ENCODE measurements around the gene SIGLEC11.
"Not testable (repeated sequence)": the region's sequence is repeated elsewhere in the genome, so short reads cannot be mapped to it uniquely, and the experiment has no call there.

SIGLEC11 gene

GRCh38 chr19:49949742-49950589 lies 11.0 kb downstream of the SIGLEC11 start:
- DNase-seq, result no peak

- DNase-seq, result no peak
These were observed 14.6 kb downstream of the SIGLEC11 start for GRCh38 chr19:49946415-49946814.

- not testable (repeated sequence) for DNase-seq
These were observed 16.4 kb downstream of the SIGLEC11 start for GRCh38 chr19:49944567-49944966.

- no peak for DNase-seq
These were observed 20.5 kb downstream of the SIGLEC11 start for GRCh38 chr19:49940482-49940791.

- no peak for DNase-seq
These were observed 21.1 kb downstream of the SIGLEC11 start for GRCh38 chr19:49939721-49940481.

GRCh38 chr19:49938662-49939061 lies 22.3 kb downstream of the SIGLEC11 start:
- DNase-seq, result no peak

GRCh38 chr19:49937750-49938381 lies 23.1 kb downstream of the SIGLEC11 start:
- DNase-seq, result peak; percentile 52

GRCh38 chr19:49936549-49936948 lies 24.4 kb downstream of the SIGLEC11 start:
- DNase-seq, result no peak

- no peak for DNase-seq
These were observed 27.3 kb downstream of the SIGLEC11 start for GRCh38 chr19:49933643-49934042.

GRCh38 chr19:49932731-49933131 lies 28.2 kb downstream of the SIGLEC11 start:
- no peak for DNase-seq

- no peak for DNase-seq
These were observed 28.9 kb downstream of the SIGLEC11 start for GRCh38 chr19:49932041-49932451.

- no peak for DNase-seq
These were observed 29.5 kb downstream of the SIGLEC11 start for GRCh38 chr19:49931293-49932040.

GRCh38 chr19:49930483-49931011 lies 30.4 kb downstream of the SIGLEC11 start:
- DNase-seq, result peak; percentile 22

- peak; percentile 95 for DNase-seq
These were observed 31.1 kb downstream of the SIGLEC11 start for GRCh38 chr19:49929611-49930482.

- peak; percentile 92 for DNase-seq
These were observed 31.8 kb downstream of the SIGLEC11 start, which contains the start of the genes ATF5 and NUP62 for GRCh38 chr19:49929121-49929610. TSS of gene ATF5 (plus strand) at chr19:49929205. CDS start at chr19:49930851, 1,646 bp downstream. TSS of gene NUP62 (minus strand) at chr19:49929504. CDS start at chr19:49909807, 19,697 bp downstream.

- no peak for DNase-seq
These were observed 33.3 kb downstream of the SIGLEC11 start for GRCh38 chr19:49927526-49928264.

GRCh38 chr19:49926515-49926914 lies 34.5 kb downstream of the SIGLEC11 start:
- no peak for DNase-seq

GRCh38 chr19:49925486-49925885 lies 35.5 kb downstream of the SIGLEC11 start:
- no peak for DNase-seq

GRCh38 chr19:49924881-49925210 lies 36.1 kb downstream of the SIGLEC11 start:
- DNase-seq, result not testable (repeated sequence)
